Stomach (tissue), 9 donors: ENCODE measurements around the gene TOMM5. TPM values are rescaled to one million over a fixed set of nuclear protein-coding genes. Genes with fewer than 3 reads are reported as not detected.

Experiments used
- DNase-seq, 2 donors: peaks; one replicate each; pipeline versions ENCODE4 v3.0.0 to v3.0.0-alpha.2; 2013 to 2019
- H3K27ac ChIP-seq, 5 donors: fragments of 200-600 bp in 4 of 5; sonication (generic) in 4 of 5; one replicate each; pipeline ENCODE4 v1.5.1; 2013 to 2019; ENCODE audit warnings: mild to moderate bottlenecking in 1 of 5, moderate library complexity in 1 of 5
- H3K27me3 ChIP-seq, 3 donors: fragments of 200-600 bp; sonication (generic); one replicate each; pipeline ENCODE4 v1.5.1; 2017 to 2019; ENCODE audit warnings: mixed run types in 1 of 3
- H3K36me3 ChIP-seq, 4 donors: fragments of 200-600 bp; sonication (generic); 1 replicate in 3 of 4; 2 replicates in 1 of 4; pipeline ENCODE4 v1.5.1; 2016 to 2019
- H3K4me1 ChIP-seq, 4 donors: fragments of 200-600 bp; sonication (generic); one replicate each; pipeline ENCODE4 v1.5.1; 2016 to 2019
- H3K4me3 ChIP-seq, 4 donors: fragments of 200-600 bp; sonication (generic) in 3 of 4; one replicate each; pipeline ENCODE4 v1.5.1; 2016 to 2019; ENCODE audit warnings: mild to moderate bottlenecking in 1 of 4
- H3K9me3 ChIP-seq, 4 donors: fragments of 200-600 bp; sonication (generic); one replicate each; pipeline ENCODE4 v1.5.1; 2016 to 2019
- CTCF ChIP-seq, 7 experiments: fragments of 450-650 bp in 4 of 7; fragments of 200-600 bp in 3 of 7; sonication (generic) in 3 of 7; IDR thresholded peaks; one replicate each; pipeline ENCODE4 v1.5.1; 2016 to 2019; ENCODE audit warnings: antibody characterized with exemption in 7 of 7, control low read depth in 2 of 7, mild to moderate bottlenecking in 1 of 7
- EP300 ChIP-seq: sonication (generic); formaldehyde crosslinking; IDR thresholded peaks from one replicate; pipeline ENCODE4 v1.6.1; 2017; ENCODE audit warnings: antibody characterized with exemption
- POLR2A ChIP-seq, 4 donors: fragments of 450-650 bp; IDR thresholded peaks; one replicate each; pipeline ENCODE4 v1.6.1; 2016; ENCODE audit warnings: antibody characterized with exemption in 4 of 4, control low read depth in 2 of 4, mild to moderate bottlenecking in 1 of 4, moderate library complexity in 1 of 4
- POLR2AphosphoS5 ChIP-seq, 3 donors: sonication (generic); formaldehyde crosslinking; IDR thresholded peaks; one replicate each; pipeline ENCODE4 v1.6.1; 2016; ENCODE audit warnings: antibody characterized with exemption in 3 of 3
- WGBS, 5 donors: extraction: QIAGEN DNeasy Blood & Tissue Kit in 3 of 5; methylation state at CpG; one replicate each; pipeline versions ENCODE4 v1.1.5 to v1.1.7; 2013 to 2018; 5-methylcytosine and 5-hydroxymethylcytosine counted together
- intact Hi-C: fragments of 100-400 bp; cut with DNase I; formaldehyde crosslinking; loops from one replicate; pipeline ENCODE4 v1.15.1; 2023; ENCODE audit warnings: low total_unique reads
- polyA plus RNA-seq, 3 donors: library from polyadenylated mRNA; stranded (reverse); fragments of 200-250 nt; gene quantifications; one replicate each; pipeline ENCODE4 v1.2.3, GENCODE V29; 2013
- total RNA-seq, 5 donors: library from RNA; depleted of rRNA; stranded (reverse); fragments of >200 nt; gene quantifications; one replicate each; pipeline versions ENCODE4 v1.1.0 to v1.2.3, GENCODE V29; 2014 to 2016
- donor health status: healthy with polysubstance abuse.
- donor health status: Bipolar disorder and iron deficiency.
- donor health status: healthy.

Gene TOMM5
- total and polyA plus RNA-seq, 8 donors, result 29.3 to 173 (median 113) TPM

- Histone ChIP-seq H3K9me3 (no peaks in the 10 kb centered on the region), H3K36me3 (no peaks in the 10 kb centered on the region), H3K4me3 (no peak overlapping the region), H3K4me1 (no peaks in the 10 kb centered on the region), H3K27me3 (peaks cover 0 to 39% (median 4%) of the 10 kb centered on the region in 3 donors), H3K27ac (no peak overlapping the region)
- 68 to 86% (median 77%) methylated on average over 3 of the region's 3 CpGs for WGBS, 5 donors
- no peak for DNase-seq
- intact Hi-C loops, result no loop called here
- TF ChIP-seq POLR2A (IDR thresholded peaks at IDR 0.05) (no peak), EP300 (no peak), CTCF (IDR thresholded peaks at IDR 0.05) (no peak), POLR2AphosphoS5 (IDR thresholded peaks at IDR 0.05) (no peak)
Measured at GRCh38 chr9:37639841-37640240, 47.4 kb upstream of the TOMM5 start.

GRCh38 chr9:37639109-37639762 lies 46.8 kb upstream of the TOMM5 start:
- H3K36me3 ChIP-seq, result no peaks in the 10 kb centered on the region
- 76 to 88% (median 86%) methylated on average over 4 of the region's 4 CpGs for WGBS, 5 donors
- H3K27me3 ChIP-seq, result peaks cover 0 to 33% (median 0%) of the 10 kb centered on the region in 3 donors
- H3K4me3 ChIP-seq, result no peak overlapping the region
- no peaks in the 10 kb centered on the region for H3K9me3 ChIP-seq
- H3K4me1 ChIP-seq, result no peaks in the 10 kb centered on the region
- intact Hi-C loops, result no loop called here
- H3K27ac ChIP-seq, result no peak overlapping the region
- no peak for DNase-seq
- TF ChIP-seq EP300, result no peak
- TF ChIP-seq POLR2AphosphoS5 (IDR thresholded peaks at IDR 0.05), result no peak
- no peak for TF ChIP-seq POLR2A (IDR thresholded peaks at IDR 0.05)
- no peak for TF ChIP-seq CTCF (IDR thresholded peaks at IDR 0.05)

- TF ChIP-seq POLR2A (IDR thresholded peaks at IDR 0.05) (no peak), EP300 (no peak), POLR2AphosphoS5 (IDR thresholded peaks at IDR 0.05) (no peak)
- no peaks in the 10 kb centered on the region for H3K36me3 ChIP-seq
- no peaks in the 10 kb centered on the region for H3K4me1 ChIP-seq
- DNase-seq, result no peak
- 91 to 96% (median 92%) methylated on average over 35 to 39 of the region's 39 CpGs for WGBS, 5 donors
- intact Hi-C loops, result no loop called here
- peaks cover 0 to 20% (median 0%) of the 10 kb centered on the region in 3 donors for H3K27me3 ChIP-seq
- H3K4me3 ChIP-seq, result no peak overlapping the region
- H3K9me3 ChIP-seq, result no peaks in the 10 kb centered on the region
- H3K27ac ChIP-seq, result no peak overlapping the region
Measured at GRCh38 chr9:37636511-37637448, 44.4 kb upstream of the TOMM5 start.

- Histone ChIP-seq H3K36me3 (no peaks in the 10 kb centered on the region), H3K9me3 (no peaks in the 10 kb centered on the region), H3K27ac (no peak overlapping the region), H3K27me3 (peaks cover 0 to 15% (median 0%) of the 10 kb centered on the region in 3 donors), H3K4me1 (no peaks in the 10 kb centered on the region), H3K4me3 (no peak overlapping the region)
- no peak for DNase-seq
- WGBS, 5 donors, result 67 to 89% (median 84%) methylated on average over 2 to 16 of the region's 16 CpGs
- TF ChIP-seq EP300 (no peak), POLR2A (IDR thresholded peaks at IDR 0.05) (no peak), CTCF (IDR thresholded peaks at IDR 0.05) (no peak), POLR2AphosphoS5 (IDR thresholded peaks at IDR 0.05) (no peak)
- intact Hi-C loops, result no loop called here
Measured at GRCh38 chr9:37635808-37636207, 43.4 kb upstream of the TOMM5 start.
